Caco-2 (cell line): ENCODE results near the gene SLC25A1. TPM values are rescaled to one million over a fixed set of nuclear protein-coding genes. Genes with fewer than 3 reads are reported as not detected.

ENCODE experiments used
- BruUV-seq: library from RNA; stranded (reverse); fragments of 400-500 nt; replicated peaks from 2 replicates; lab custom pipeline; 2021; lab: Mats Ljungman, UMichigan
- CTCF ChIA-PET: fragments of 300-600 bp; sonication (Branson Sonifier 250); formaldehyde crosslinking; loops from one replicate; lab custom pipeline; 2022; ENCODE audit warnings: antibody characterized with exemption; lab: Charles Lee
- POLR2A ChIA-PET: fragments of 300-600 bp; sonication (Branson Sonifier 250); formaldehyde crosslinking; loops from one replicate; lab custom pipeline; 2022; ENCODE audit warnings: antibody characterized with exemption; lab: Charles Lee
- DNase-seq, 2 experiments: peaks; one replicate each; pipeline versions ENCODE4 v3.0.0 to v3.0.0-alpha.2; 2020 to 2022
- H3K27me3 ChIP-seq: replicated peaks from 2 replicates; pipeline ENCODE4 v1.6.0; 2011; ENCODE audit warnings: low read length; ENCODE audit not compliant: control insufficient read depth, insufficient read depth
- H3K36me3 ChIP-seq: 2 replicates; pipeline ENCODE4 v1.5.1; 2011; ENCODE audit warnings: low read length; ENCODE audit not compliant: control insufficient read depth, insufficient read depth
- H3K4me1 ChIP-seq: fragments of 250-450 bp; sonication (Bioruptor Pico); 2 replicates; pipeline ENCODE4 v1.5.1; 2020; ENCODE audit warnings: mild to moderate bottlenecking
- H3K4me3 ChIP-seq: 2 replicates; pipeline ENCODE4 v1.5.1; 2011; ENCODE audit warnings: low read depth, mild to moderate bottlenecking, control low read depth, low read length
- H3K9me3 ChIP-seq: fragments of 250-450 bp; sonication (Bioruptor Pico); 2 replicates; pipeline ENCODE4 v1.5.1; 2020; ENCODE audit warnings: mild to moderate bottlenecking, moderate library complexity
- H3K27ac Mint-ChIP-seq: one replicate; pipeline ENCODE4 v1.8.0; 2022; ENCODE audit warnings: mixed read lengths; ENCODE audit not compliant: unreplicated experiment
- H3K27me3 Mint-ChIP-seq: one replicate; pipeline ENCODE4 v1.8.0; 2022; ENCODE audit warnings: mixed read lengths; ENCODE audit not compliant: insufficient read depth, unreplicated experiment
- H3K36me3 Mint-ChIP-seq: one replicate; pipeline ENCODE4 v1.8.0; 2022; ENCODE audit warnings: mild to moderate bottlenecking, mixed read lengths; ENCODE audit not compliant: insufficient read depth, unreplicated experiment
- H3K4me1 Mint-ChIP-seq: one replicate; pipeline ENCODE4 v1.8.0; 2022; ENCODE audit warnings: low read depth, mixed read lengths; ENCODE audit not compliant: unreplicated experiment
- H3K4me3 Mint-ChIP-seq: one replicate; pipeline ENCODE4 v1.8.0; 2022; ENCODE audit warnings: mild to moderate bottlenecking, moderate library complexity, mixed read lengths; ENCODE audit not compliant: unreplicated experiment
- H3K9me3 Mint-ChIP-seq: one replicate; pipeline ENCODE4 v1.8.0; 2022; ENCODE audit warnings: mixed read lengths; ENCODE audit not compliant: unreplicated experiment
- CTCF ChIP-seq, 2 experiments: fragments of 200-600 bp in 1 of 2; IDR thresholded peaks; 1 replicate in 1 of 2; 2 replicates in 1 of 2; pipeline versions ENCODE4 v1.5.1 to v1.8.0; 2011 to 2022; ENCODE audit warnings: antibody characterized with exemption in 1 of 2, control low read depth in 1 of 2, inconsistent platforms in 1 of 2, low read depth in 1 of 2, low read length in 1 of 2, mild to moderate bottlenecking in 1 of 2, moderate library complexity in 1 of 2; ENCODE audit not compliant: insufficient read depth in 1 of 2, severe bottlenecking in 1 of 2, unreplicated experiment in 1 of 2
- intact Hi-C: fragments of 100-400 bp; cut with micrococcal nuclease; formaldehyde crosslinking; loops from one replicate; pipeline ENCODE4 v1.10.0; 2022; ENCODE audit not compliant: unreplicated experiment
- total RNA-seq: library from RNA; stranded (reverse); gene quantifications from 2 replicates; pipeline ENCODE4 v1.2.3, GENCODE V29; 2022

The SLC25A1 gene
- total RNA-seq, 1 experiment from 2014 or later: 155 TPM

DNA sequence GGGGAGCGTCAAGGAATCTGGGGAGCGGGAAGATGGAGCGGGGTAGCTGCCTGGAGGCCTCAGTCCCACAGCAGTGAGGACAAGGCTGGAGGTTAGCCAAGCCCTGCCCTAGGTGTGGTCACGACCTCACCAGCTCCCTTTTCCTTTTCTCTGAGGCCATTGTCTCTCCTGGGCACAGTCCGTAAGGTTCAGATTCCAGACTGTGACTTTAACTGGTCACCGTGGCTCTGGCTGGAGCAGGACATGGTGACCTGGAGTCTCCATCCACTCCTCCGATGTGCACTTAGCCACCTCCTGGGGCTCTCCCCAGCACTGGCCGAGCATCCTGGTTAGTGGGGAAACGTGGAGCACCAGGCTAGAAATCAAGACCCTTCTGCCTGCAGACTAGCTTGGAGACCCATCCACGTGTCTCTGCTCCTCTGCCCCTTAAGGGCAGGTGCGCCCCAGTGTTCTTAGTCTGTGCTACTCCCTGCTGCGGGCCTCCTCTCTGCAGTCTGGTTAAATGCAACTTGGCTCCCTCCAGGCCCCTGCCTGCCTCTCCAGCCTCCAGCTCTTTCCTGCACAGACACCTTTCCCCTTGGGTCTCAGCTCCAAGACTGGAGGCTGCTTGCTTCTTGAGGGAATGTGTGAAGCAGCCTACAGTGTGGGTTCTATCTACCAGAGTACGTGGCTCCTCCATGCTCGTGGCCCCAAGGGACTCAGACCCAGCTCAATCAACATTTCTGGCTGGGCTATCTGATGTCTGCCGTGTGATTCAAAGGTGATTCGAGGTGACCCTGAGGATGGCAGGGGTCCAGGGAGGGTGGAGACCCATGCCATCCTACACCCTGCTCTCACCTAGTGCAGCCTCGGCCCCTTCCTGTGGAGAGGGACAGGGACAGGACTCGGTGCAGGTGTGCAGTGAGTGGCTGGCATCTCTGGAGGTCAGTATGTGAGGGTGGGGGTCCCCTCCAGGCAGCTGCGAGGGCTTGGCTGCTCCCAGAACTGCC, 5.2 kb downstream of the SLC25A1 start:
- intact Hi-C loops: no loop called here
- peaks cover 39% of the 10 kb centered on the region for H3K4me1 Mint-ChIP-seq
- no peak for TF ChIP-seq CTCF (IDR thresholded peaks at IDR 0.05; ENCODE audit: insufficient read depth in 1 of 2, low read depth in 1 of 2, low read length in 1 of 2, severe bottlenecking in 1 of 2, unreplicated experiment in 1 of 2)
- Histone ChIP-seq H3K9me3 (no peaks in the 10 kb centered on the region), H3K4me3 (no peak overlapping the region), H3K4me1 (peaks cover 64% of the 10 kb centered on the region), H3K36me3 (peaks cover 5% of the 10 kb centered on the region), H3K27me3 (no peaks in the 10 kb centered on the region)
- H3K4me3 Mint-ChIP-seq: peak overlapping the region; percentile 99
- CTCF ChIA-PET: interaction anchor here (1.0 kb wide), 1 partner anchor 29 kb away, joined by 3 read pairs; the partner anchor contains the start of gene ESS2
- POLR2A ChIA-PET: interaction anchor here (0.5 kb wide), 1 partner anchor 443 kb away, joined by 5 read pairs; no protein-coding TSS in a partner anchor
- no peak for DNase-seq
- H3K9me3 Mint-ChIP-seq: no peaks in the 10 kb centered on the region
- no peaks in the 10 kb centered on the region for H3K27me3 Mint-ChIP-seq
- H3K27ac Mint-ChIP-seq: peak overlapping the region; percentile 81
- H3K36me3 Mint-ChIP-seq: peaks cover 62% of the 10 kb centered on the region
- no TSS peak for BruUV-seq

GRCh38 chr22:19172213-19173046, 6.1 kb downstream of the SLC25A1 start:
- peak overlapping the region; percentile 81 for H3K27ac Mint-ChIP-seq
- POLR2A ChIA-PET: no interaction called here
- intact Hi-C loops: no loop called here
- Histone ChIP-seq H3K4me1 (peaks cover 71% of the 10 kb centered on the region), H3K9me3 (no peaks in the 10 kb centered on the region), H3K4me3 (peak overlapping the region; percentile 92), H3K36me3 (peaks cover 5% of the 10 kb centered on the region), H3K27me3 (no peaks in the 10 kb centered on the region)
- H3K9me3 Mint-ChIP-seq: no peaks in the 10 kb centered on the region
- peak overlapping the region; percentile 99 for H3K4me3 Mint-ChIP-seq
- no TSS peak for BruUV-seq
- peaks cover 56% of the 10 kb centered on the region for H3K36me3 Mint-ChIP-seq
- peaks cover 43% of the 10 kb centered on the region for H3K4me1 Mint-ChIP-seq
- no peaks in the 10 kb centered on the region for H3K27me3 Mint-ChIP-seq
- CTCF ChIA-PET: no interaction called here
- DNase-seq: no peak
- no peak for TF ChIP-seq CTCF (IDR thresholded peaks at IDR 0.05; ENCODE audit: insufficient read depth in 1 of 2, low read depth in 1 of 2, low read length in 1 of 2, severe bottlenecking in 1 of 2, unreplicated experiment in 1 of 2)

DNA sequence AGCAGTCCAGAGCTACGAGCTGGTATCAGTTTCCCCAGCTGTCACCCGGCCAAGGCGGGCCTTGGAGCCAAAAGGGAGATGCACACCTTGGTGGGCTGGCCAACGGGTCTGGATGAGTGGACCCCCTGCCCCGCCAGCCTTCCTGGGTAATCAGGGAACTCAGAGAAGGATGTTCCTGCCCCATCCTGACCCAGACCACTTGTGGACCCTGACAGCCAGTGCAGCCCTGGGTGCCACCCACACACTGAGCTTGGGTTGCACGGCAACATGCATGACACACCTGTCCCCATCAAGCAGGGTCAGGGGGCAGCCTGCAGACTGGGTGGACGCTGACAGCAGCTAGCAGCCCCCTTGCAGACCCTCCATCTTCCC, 8.6 kb downstream of the SLC25A1 start:
- TF ChIP-seq CTCF (IDR thresholded peaks at IDR 0.05; ENCODE audit: insufficient read depth in 1 of 2, low read depth in 1 of 2, low read length in 1 of 2, severe bottlenecking in 1 of 2, unreplicated experiment in 1 of 2): no peak
- Mint-ChIP-seq H3K27ac (no peak overlapping the region), H3K27me3 (no peaks in the 10 kb centered on the region), H3K4me1 (peaks cover 45% of the 10 kb centered on the region), H3K9me3 (no peaks in the 10 kb centered on the region), H3K36me3 (peaks cover 37% of the 10 kb centered on the region), H3K4me3 (peak overlapping the region; percentile 99)
- H3K27me3 ChIP-seq: no peaks in the 10 kb centered on the region
- ChIA-PET POLR2A (interaction anchor here (1.1 kb wide), 1 partner anchor 25 kb away, joined by 6 read pairs; the partner anchor contains the start of gene ESS2), CTCF (no interaction called here)
- DNase-seq: no peak
- H3K36me3 ChIP-seq: peaks cover 2% of the 10 kb centered on the region
- no TSS peak for BruUV-seq
- peaks cover 54% of the 10 kb centered on the region for H3K4me1 ChIP-seq
- intact Hi-C loops: no loop called here
- peak overlapping the region; percentile 24 for H3K4me3 ChIP-seq
- H3K9me3 ChIP-seq: no peaks in the 10 kb centered on the region
